Activated CD4-positive, alpha-beta T cell treated with anti-CD3 and anti-CD28 coated beads for 36 hours (primary cell): ENCODE measurements around the gene DTX3. TPM values are rescaled to one million over a fixed set of nuclear protein-coding genes. Genes with fewer than 3 reads are reported as not detected.
"Not testable (repeated sequence)": the region's sequence is repeated elsewhere in the genome, so short reads cannot be mapped to it uniquely, and the experiment has no call there.

Experiments
- ATAC-seq: fragments of 200-7000 bp; cut with Tn5 transposase; one replicate; pipeline ENCODE4 v1.10.0; 2021; ENCODE audit warnings: mild to moderate bottlenecking, moderate library complexity
- CTCF ChIA-PET: fragments of 350-600 bp; sonication (Branson Sonifier 250); formaldehyde crosslinking; loops from one replicate; lab custom pipeline; 2021; ENCODE audit warnings: antibody characterized with exemption; lab: Charles Lee
- POLR2A ChIA-PET: fragments of 350-600 bp; sonication (Branson Sonifier 250); formaldehyde crosslinking; loops from one replicate; lab custom pipeline; 2021; ENCODE audit warnings: antibody characterized with exemption, inconsistent platforms; lab: Charles Lee
- DNase-seq: peaks from one replicate; pipeline ENCODE4 v3.0.0-alpha.2; 2020
- H3K27ac Mint-ChIP-seq: one replicate; pipeline ENCODE4 v1.8.0; 2021; ENCODE audit warnings: mixed read lengths
- H3K27me3 Mint-ChIP-seq: one replicate; pipeline ENCODE4 v1.8.0; 2021; ENCODE audit warnings: mixed read lengths
- H3K36me3 Mint-ChIP-seq: one replicate; pipeline ENCODE4 v1.8.0; 2021; ENCODE audit warnings: low read depth, mixed read lengths
- H3K4me1 Mint-ChIP-seq: one replicate; pipeline ENCODE4 v1.8.0; 2021; ENCODE audit warnings: mixed read lengths
- H3K4me3 Mint-ChIP-seq: one replicate; pipeline ENCODE4 v1.8.0; 2021; ENCODE audit warnings: mild to moderate bottlenecking, moderate library complexity, mixed read lengths
- H3K9me3 Mint-ChIP-seq: one replicate; pipeline ENCODE4 v1.8.0; 2021; ENCODE audit warnings: low read depth, mixed read lengths
- intact Hi-C, 2 experiments: fragments of 100-400 bp; cut with DNase I in 1 of 2; cut with micrococcal nuclease in 1 of 2; formaldehyde crosslinking; loops; one replicate each; pipeline versions ENCODE4 v1.14.2 to v1.15.1; 2022 to 2024; cut with DNase I, micrococcal nuclease
- total RNA-seq, 2 experiments: library from RNA; stranded (reverse); gene quantifications; one replicate each; pipeline ENCODE4 v1.2.3, GENCODE V29; 2021

The DTX3 gene
- total RNA-seq, 2 experiments from 2014 or later = 16.7 to 17.0 TPM

- ATAC-seq = peak; percentile 100
- no peak overlapping the region for H3K4me3 Mint-ChIP-seq
- CTCF ChIA-PET = interaction anchor here (0.6 to 5.6 kb wide), 39 partner anchors 9 to 1560 kb away, joined by 3 to 76 read pairs (median 5); partner anchors contain the start of genes DCTN2 and OS9
- DNase-seq = peak; percentile 80
- H3K9me3 Mint-ChIP-seq = no peaks in the 10 kb centered on the region
- H3K4me1 Mint-ChIP-seq = no peaks in the 10 kb centered on the region
- no peaks in the 10 kb centered on the region for H3K36me3 Mint-ChIP-seq
- peaks cover 5% of the 10 kb centered on the region for H3K27me3 Mint-ChIP-seq
- POLR2A ChIA-PET = interaction anchor here (0.8 to 1.0 kb wide), 3 partner anchors 38 to 110 kb away, joined by 3 to 6 read pairs (median 4); no protein-coding TSS in a partner anchor
- H3K27ac Mint-ChIP-seq = no peak overlapping the region
- intact Hi-C loops = loop anchor here (1.0 to 2.0 kb wide), 7 partner anchors 38 to 322 kb away; partner anchors contain the start of gene B4GALNT1 (in 1 of the 2)
Measured at GRCh38 chr12:57583008-57583831, 21.4 kb upstream of the DTX3 start.

DNA sequence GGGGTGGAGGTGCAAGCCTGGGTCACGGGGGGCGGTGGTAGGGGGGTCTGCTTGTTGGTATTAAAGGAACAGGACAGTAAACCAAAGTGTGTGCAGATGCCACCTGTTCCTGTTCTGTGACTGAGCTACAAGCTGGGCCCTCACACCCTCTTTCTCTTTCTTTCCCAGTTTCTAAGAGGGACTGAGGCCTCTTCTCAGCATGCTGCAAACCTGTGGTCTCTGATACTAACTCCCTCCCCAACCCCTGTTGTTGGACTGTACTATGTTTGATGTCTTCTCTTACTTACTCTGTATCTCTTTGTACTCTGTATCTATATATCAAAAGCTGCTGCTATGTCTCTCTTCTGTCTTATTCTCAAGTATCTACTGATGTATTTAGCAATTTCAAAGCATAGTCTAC lies 20.6 kb upstream of the DTX3 start:
- intact Hi-C loops = no loop called here
- Mint-ChIP-seq H3K36me3 (no peaks in the 10 kb centered on the region), H3K9me3 (no peaks in the 10 kb centered on the region), H3K4me1 (no peaks in the 10 kb centered on the region), H3K4me3 (no peak overlapping the region), H3K27ac (no peak overlapping the region), H3K27me3 (peaks cover 5% of the 10 kb centered on the region)
- DNase-seq (no peak), ATAC-seq (no peak)
- ChIA-PET CTCF (interaction anchor here (0.5 to 5.6 kb wide), 26 partner anchors 9 to 300 kb away, joined by 3 to 76 read pairs (median 6); partner anchors contain the start of genes DCTN2 and OS9), POLR2A (no interaction called here)

GRCh38 chr12:57584690-57585089 lies 19.9 kb upstream of the DTX3 start:
- ChIA-PET POLR2A (no interaction called here), CTCF (interaction anchor here (0.5 to 5.6 kb wide), 18 partner anchors 8 to 1939 kb away, joined by 3 to 76 read pairs (median 6); partner anchors contain the start of genes ARHGEF25, DCTN2 and OS9)
- Mint-ChIP-seq H3K36me3 (no peaks in the 10 kb centered on the region), H3K27ac (no peak overlapping the region), H3K9me3 (no peaks in the 10 kb centered on the region), H3K4me1 (no peaks in the 10 kb centered on the region), H3K27me3 (peaks cover 5% of the 10 kb centered on the region), H3K4me3 (no peak overlapping the region)
- DNase-seq (no peak), ATAC-seq (no peak)
- intact Hi-C loops = no loop called here

- H3K36me3 Mint-ChIP-seq = no peaks in the 10 kb centered on the region
- CTCF ChIA-PET = interaction anchor here (0.5 to 5.6 kb wide), 15 partner anchors 9 to 1939 kb away, joined by 3 to 76 read pairs (median 4); partner anchors contain the start of genes ARHGEF25 and DCTN2
- no peaks in the 10 kb centered on the region for H3K4me1 Mint-ChIP-seq
- no peak overlapping the region for H3K4me3 Mint-ChIP-seq
- no peaks in the 10 kb centered on the region for H3K9me3 Mint-ChIP-seq
- peaks cover 5% of the 10 kb centered on the region for H3K27me3 Mint-ChIP-seq
- POLR2A ChIA-PET = interaction anchor here (0.5 to 0.6 kb wide), 2 partner anchors 23 to 289 kb away, joined by 4 to 5 read pairs; no protein-coding TSS in a partner anchor
- ATAC-seq (no peak), DNase-seq (no peak)
- intact Hi-C loops = no loop called here
- no peak overlapping the region for H3K27ac Mint-ChIP-seq
Measured at GRCh38 chr12:57585156-57585555, 19.5 kb upstream of the DTX3 start.

- ATAC-seq (no peak), DNase-seq (no peak)
- no peak overlapping the region for H3K27ac Mint-ChIP-seq
- peaks cover 5% of the 10 kb centered on the region for H3K27me3 Mint-ChIP-seq
- H3K4me1 Mint-ChIP-seq = peaks cover 6% of the 10 kb centered on the region
- ChIA-PET CTCF (interaction anchor here (2.2 to 5.6 kb wide), 3 partner anchors 13 to 39 kb away, joined by 8 to 76 read pairs (median 19); partner anchors contain the start of gene DCTN2), POLR2A (no interaction called here)
- H3K4me3 Mint-ChIP-seq = no peak overlapping the region
- H3K9me3 Mint-ChIP-seq = no peaks in the 10 kb centered on the region
- H3K36me3 Mint-ChIP-seq = no peaks in the 10 kb centered on the region
- intact Hi-C loops = no loop called here
Measured at GRCh38 chr12:57586128-57586527, 18.5 kb upstream of the DTX3 start.

GRCh38 chr12:57586832-57587429 lies 17.7 kb upstream of the DTX3 start:
- CTCF ChIA-PET = interaction anchor here (0.5 to 2.2 kb wide), 3 partner anchors 12 to 45 kb away, joined by 3 to 8 read pairs (median 4); partner anchors contain the start of gene DCTN2
- DNase-seq (no peak), ATAC-seq (no peak)
- H3K36me3 Mint-ChIP-seq = no peaks in the 10 kb centered on the region
- no peak overlapping the region for H3K4me3 Mint-ChIP-seq
- intact Hi-C loops = no loop called here
- POLR2A ChIA-PET = no interaction called here
- H3K4me1 Mint-ChIP-seq = peaks cover 11% of the 10 kb centered on the region
- no peaks in the 10 kb centered on the region for H3K9me3 Mint-ChIP-seq
- peaks cover 5% of the 10 kb centered on the region for H3K27me3 Mint-ChIP-seq
- H3K27ac Mint-ChIP-seq = no peak overlapping the region

DNA sequence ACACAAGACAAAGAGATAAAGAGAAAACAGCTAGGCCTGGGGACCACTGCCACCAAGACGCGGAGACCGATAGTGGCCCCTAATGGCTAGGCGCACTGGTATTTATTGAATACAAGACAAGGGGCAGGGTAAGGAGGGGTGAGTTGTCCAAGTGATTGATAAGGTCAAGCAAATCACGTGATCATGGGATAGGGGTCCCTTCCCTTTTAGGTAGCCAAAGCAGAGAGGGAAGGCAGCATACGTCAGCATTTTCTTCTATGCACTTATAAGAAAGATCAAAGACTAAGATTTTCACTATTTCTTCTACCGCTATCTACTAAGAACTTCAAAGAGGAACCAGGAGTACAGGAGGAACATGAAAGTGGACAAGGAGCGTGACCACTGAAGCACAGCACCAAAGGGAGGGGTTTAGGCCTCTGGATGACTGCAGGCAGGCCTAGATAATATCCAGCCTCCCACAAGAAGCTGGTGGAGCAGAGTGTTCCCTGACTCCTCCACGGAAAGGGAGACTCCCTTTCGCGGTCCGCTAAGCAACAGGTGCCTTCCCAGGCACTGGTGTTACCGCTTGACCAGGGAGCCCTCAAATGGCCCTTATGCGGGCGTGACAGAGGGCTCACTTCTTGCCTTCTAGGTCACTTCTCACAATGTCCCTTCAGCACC lies 15.5 kb upstream of the DTX3 start:
- intact Hi-C loops, DNase-seq, H3K27ac Mint-ChIP-seq: not testable (repeated sequence)

DNA sequence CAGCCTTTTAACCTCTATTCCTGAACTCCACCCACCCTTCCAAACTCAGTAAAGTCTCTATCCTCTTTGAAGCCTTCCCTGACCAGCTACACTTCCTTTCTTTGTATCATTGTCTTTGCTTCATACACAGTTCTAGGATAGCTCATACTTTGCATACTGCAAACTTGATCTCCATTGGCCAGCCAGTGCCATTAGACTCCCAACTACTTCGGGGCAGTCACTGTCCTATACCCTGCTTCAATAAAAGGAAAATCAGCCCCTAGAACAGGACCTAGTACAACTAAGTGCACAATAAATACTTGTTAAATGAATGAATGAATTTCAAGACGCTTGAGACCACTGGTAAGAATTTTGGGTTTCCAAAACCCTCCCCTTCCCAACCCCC lies 14.2 kb upstream of the DTX3 start:
- Mint-ChIP-seq H3K4me3 (peak overlapping the region; percentile 82), H3K27ac (peak overlapping the region; percentile 70), H3K36me3 (no peaks in the 10 kb centered on the region), H3K27me3 (no peaks in the 10 kb centered on the region), H3K4me1 (peaks cover 21% of the 10 kb centered on the region), H3K9me3 (no peaks in the 10 kb centered on the region)
- ChIA-PET CTCF (interaction anchor here (1.0 to 1.8 kb wide), 4 partner anchors 24 to 361 kb away, joined by 3 to 4 read pairs (median 3); partner anchors contain the start of genes B4GALNT1 and SHMT2), POLR2A (interaction anchor here (0.9 kb wide), 1 partner anchor 24 kb away, joined by 4 read pairs; no protein-coding TSS in a partner anchor)
- ATAC-seq (no peak), DNase-seq (no peak)
- intact Hi-C loops = no loop called here

More for the DNA sequence above, 15.5 kb upstream of the DTX3 start:
- CTCF ChIA-PET = interaction anchor here (1.0 to 1.2 kb wide), 2 partner anchors 32 to 38 kb away, joined by 4 to 5 read pairs; no protein-coding TSS in a partner anchor
- H3K9me3 Mint-ChIP-seq, H3K4me3 Mint-ChIP-seq, POLR2A ChIA-PET, H3K36me3 Mint-ChIP-seq, H3K27me3 Mint-ChIP-seq, ATAC-seq: not testable (repeated sequence)
- peaks cover 21% of the 10 kb centered on the region for H3K4me1 Mint-ChIP-seq

DNA sequence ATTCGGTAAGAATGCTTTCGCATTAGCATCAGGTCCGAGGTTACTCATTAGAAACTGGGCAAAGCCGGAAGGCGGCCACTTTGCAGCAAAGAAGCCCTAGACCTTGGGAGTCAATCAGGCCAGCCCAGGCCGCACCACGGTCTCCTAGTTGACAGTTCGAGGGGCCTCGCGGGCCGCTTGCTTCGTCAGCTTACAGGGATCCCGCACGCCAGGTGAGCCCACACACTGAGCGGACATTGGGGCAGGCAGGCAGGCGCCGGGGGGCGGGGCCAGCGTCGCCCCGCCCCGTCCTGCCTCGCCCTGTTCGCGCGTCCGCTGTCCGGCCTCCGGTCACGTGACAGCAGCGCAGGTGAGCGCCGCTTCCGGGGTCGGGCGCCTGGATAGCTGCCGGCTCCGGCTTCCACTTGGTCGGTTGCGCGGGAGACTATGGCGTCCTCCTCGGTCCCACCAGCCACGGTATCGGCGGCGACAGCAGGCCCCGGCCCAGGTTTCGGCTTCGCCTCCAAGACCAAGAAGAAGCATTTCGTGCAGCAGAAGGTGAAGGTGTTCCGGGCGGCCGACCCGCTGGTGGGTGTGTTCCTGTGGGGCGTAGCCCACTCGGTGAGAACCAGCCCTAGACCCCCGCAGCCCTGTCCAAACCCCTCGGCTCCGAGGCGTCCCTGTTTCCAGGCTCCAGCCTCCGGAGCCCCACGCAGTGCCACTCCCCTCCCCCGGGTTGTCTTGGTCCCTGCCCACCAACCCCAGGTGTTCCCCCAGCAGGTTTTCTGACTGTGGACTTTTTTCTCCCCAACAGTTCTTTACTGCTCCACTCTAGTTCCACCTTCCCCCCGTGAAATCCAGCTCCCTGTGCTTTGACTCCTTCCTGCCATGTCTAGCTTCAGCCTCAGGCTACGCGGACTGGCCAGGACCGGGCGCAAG lies 13.5 kb upstream of the DTX3 start, which contains the start of gene PIP4K2C:
Gene PIP4K2C, plus strand, starts transcription at position 329 of the 918 bp plus-strand sequence. Its CDS starts 98 bp downstream, at position 427.
- Mint-ChIP-seq H3K4me3 (peak within 1 kb of the TSS; percentile 82), H3K27me3 (no peaks in the 10 kb centered on the region), H3K9me3 (no peaks in the 10 kb centered on the region), H3K27ac (peak within 1 kb of the TSS; percentile 70), H3K36me3 (no peaks in the 10 kb centered on the region), H3K4me1 (peaks cover 21% of the 10 kb centered on the region)
- ChIA-PET POLR2A (interaction anchor here (0.5 to 0.9 kb wide), 3 partner anchors 9 to 154 kb away, joined by 3 to 4 read pairs (median 3); partner anchors contain the start of gene TSPAN31), CTCF (interaction anchor here (0.5 to 3.7 kb wide), 10 partner anchors 8 to 542 kb away, joined by 3 to 28 read pairs (median 3); partner anchors contain the start of genes B4GALNT1 and SHMT2)
- DNase-seq (peak; percentile 87), ATAC-seq (peak; percentile 98)
- intact Hi-C loops = loop anchor here in 1 of 2 experiments (1.0 kb wide), 5 partner anchors 13 to 102 kb away; partner anchors contain the start of genes ARHGEF25, DCTN2, DTX3 and MBD6
